DOHH2 (cell line): Measurements from ENCODE around the gene MKS1.

Experiments used
- CTCF ChIP-seq: fragments of 200-600 bp; sonication (generic); IDR thresholded peaks from one replicate; pipeline ENCODE4 v1.5.1; 2014; ENCODE audit warnings: antibody characterized with exemption, mild to moderate bottlenecking, low read depth, low read length; ENCODE audit not compliant: poor library complexity, severe bottlenecking
- EZH2phosphoT487 ChIP-seq: fragments of 200-600 bp; sonication (generic); IDR thresholded peaks from 2 replicates; pipeline ENCODE4 v1.6.1; 2017; ENCODE audit warnings: borderline replicate concordance, mild to moderate bottlenecking, antibody characterized with exemption, low read length, moderate library complexity, mixed read lengths

- TF ChIP-seq CTCF: no peak
- no peak for TF ChIP-seq EZH2phosphoT487
Measured at GRCh38 chr17:58246781-58247180, 27.7 kb upstream of the MKS1 start.
